ENCODE data around the gene ZNF429. TPM values are rescaled to one million over a fixed set of nuclear protein-coding genes. Genes with fewer than 3 reads are reported as not detected.
A peak's percentile ranks its signal among the peaks of the same experiment; 100 is the strongest.
"Not testable (repeated sequence)": the region's sequence is repeated elsewhere in the genome, so short reads cannot be mapped to it uniquely, and the experiment has no call there.

ZNF429 gene
- total RNA-seq, 2 experiments from 2014 or later, result 8.0 to 9.2 TPM

DNA sequence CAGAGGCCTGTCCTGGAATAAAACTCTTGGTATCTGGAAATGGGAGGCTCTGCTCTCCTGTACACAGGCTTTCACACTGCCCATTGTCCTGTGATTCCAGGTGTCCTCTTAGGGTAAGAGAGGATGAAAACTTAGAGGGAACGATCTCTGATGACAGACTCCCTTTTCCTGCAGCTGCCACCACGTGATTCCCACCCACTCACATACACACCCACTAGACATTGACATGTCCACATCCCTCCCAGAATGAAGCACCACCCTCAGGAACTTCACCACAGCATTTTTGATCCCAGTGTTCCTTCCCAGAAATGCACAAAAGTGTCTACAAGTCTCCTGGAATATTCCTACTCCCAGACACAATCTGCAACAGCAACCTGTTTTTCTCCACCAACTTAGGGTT is 8.2 kb downstream of the ZNF429 start:
- ChIA-PET POLR2A (no interaction called here), CTCF (interaction anchor here (0.6 kb wide), 1 partner anchor 1792 kb away, joined by 3 read pairs; no protein-coding TSS in a partner anchor)
- H3K9me3 ChIP-seq (ENCODE audit: control insufficient read depth in 1 of 2, insufficient read depth in 1 of 2, low read length in 2 of 2), result peaks cover 21 to 51% of the 10 kb centered on the region in 2 experiments
- Mint-ChIP-seq H3K27me3 (no peaks in the 10 kb centered on the region), H3K9me3 (peaks cover 12% of the 10 kb centered on the region), H3K4me1 (ENCODE audit: low read depth) (peaks cover 42% of the 10 kb centered on the region), H3K4me3 (no peak overlapping the region), H3K36me3 (ENCODE audit: low read depth) (peaks cover 57% of the 10 kb centered on the region), H3K27ac (peak overlapping the region; percentile 72)
- ATAC-seq (ENCODE audit: poor library complexity) (no peak), DNase-seq (no peak)
- no peak overlapping the region for H3K4me3 ChIP-seq (ENCODE audit: low read length)
- no peaks in the 10 kb centered on the region for H3K27me3 ChIP-seq (ENCODE audit: control insufficient read depth in 1 of 2, insufficient read depth in 2 of 2, low read length in 2 of 2)
- H3K4me1 ChIP-seq (ENCODE audit: insufficient read depth, low read length), result no peaks in the 10 kb centered on the region
- H3K27ac ChIP-seq (ENCODE audit: low read depth in 1 of 2, low read length in 2 of 2), result no peak overlapping the region
- intact Hi-C loops (cut with DNase I, micrococcal nuclease), result no loop called here
- TF ChIP-seq, protein P1, sequence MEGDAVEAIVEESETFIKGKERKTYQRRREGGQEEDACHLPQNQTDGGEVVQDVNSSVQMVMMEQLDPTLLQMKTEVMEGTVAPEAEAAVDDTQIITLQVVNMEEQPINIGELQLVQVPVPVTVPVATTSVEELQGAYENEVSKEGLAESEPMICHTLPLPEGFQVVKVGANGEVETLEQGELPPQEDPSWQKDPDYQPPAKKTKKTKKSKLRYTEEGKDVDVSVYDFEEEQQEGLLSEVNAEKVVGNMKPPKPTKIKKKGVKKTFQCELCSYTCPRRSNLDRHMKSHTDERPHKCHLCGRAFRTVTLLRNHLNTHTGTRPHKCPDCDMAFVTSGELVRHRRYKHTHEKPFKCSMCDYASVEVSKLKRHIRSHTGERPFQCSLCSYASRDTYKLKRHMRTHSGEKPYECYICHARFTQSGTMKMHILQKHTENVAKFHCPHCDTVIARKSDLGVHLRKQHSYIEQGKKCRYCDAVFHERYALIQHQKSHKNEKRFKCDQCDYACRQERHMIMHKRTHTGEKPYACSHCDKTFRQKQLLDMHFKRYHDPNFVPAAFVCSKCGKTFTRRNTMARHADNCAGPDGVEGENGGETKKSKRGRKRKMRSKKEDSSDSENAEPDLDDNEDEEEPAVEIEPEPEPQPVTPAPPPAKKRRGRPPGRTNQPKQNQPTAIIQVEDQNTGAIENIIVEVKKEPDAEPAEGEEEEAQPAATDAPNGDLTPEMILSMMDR (IDR thresholded peaks at IDR 0.05), result no peak
- peaks cover 4% of the 10 kb centered on the region for H3K36me3 ChIP-seq (ENCODE audit: insufficient read depth, low read length)

DNA sequence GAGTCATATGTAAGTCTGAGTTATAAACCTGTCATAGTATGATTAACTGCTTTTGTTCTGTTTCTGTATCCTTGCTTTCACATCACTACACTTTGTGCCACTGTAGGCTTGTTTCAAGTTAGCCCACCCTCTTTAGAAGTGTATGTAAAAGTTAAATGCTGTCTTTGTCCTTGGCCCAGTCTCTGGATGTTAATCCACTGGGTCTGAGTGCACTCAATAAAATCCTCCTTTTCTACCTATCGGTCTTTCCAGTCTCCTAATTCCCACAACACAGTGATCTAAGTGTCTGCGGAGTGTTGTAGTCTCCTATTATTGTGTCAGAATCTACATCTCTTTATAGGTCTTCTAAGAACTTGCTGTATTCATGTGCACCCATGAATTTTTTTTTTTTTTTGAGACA is 14.1 kb downstream of the ZNF429 start:
- TF ChIP-seq, protein P1 (IDR thresholded peaks at IDR 0.05), result no peak
- POLR2A ChIA-PET, result no interaction called here
- Histone ChIP-seq H3K9me3 (ENCODE audit: control insufficient read depth in 1 of 2, insufficient read depth in 1 of 2, low read length in 2 of 2) (peaks cover 51 to 75% of the 10 kb centered on the region in 2 experiments), H3K4me3 (ENCODE audit: low read length) (no peak overlapping the region), H3K36me3 (ENCODE audit: insufficient read depth, low read length) (peaks cover 46% of the 10 kb centered on the region), H3K27me3 (ENCODE audit: control insufficient read depth in 1 of 2, insufficient read depth in 2 of 2, low read length in 2 of 2) (no peaks in the 10 kb centered on the region), H3K27ac (ENCODE audit: low read depth in 1 of 2, low read length in 2 of 2) (no peak overlapping the region), H3K4me1 (ENCODE audit: insufficient read depth, low read length) (no peaks in the 10 kb centered on the region)
- no peak for ATAC-seq (ENCODE audit: poor library complexity)
- H3K9me3 Mint-ChIP-seq, result peaks cover 20% of the 10 kb centered on the region
- peak in 2 of 14 experiments; percentile 4 to 15 for DNase-seq
- peak overlapping the region; percentile 38 for H3K4me3 Mint-ChIP-seq
- CTCF ChIA-PET, result no interaction called here
- H3K4me1 Mint-ChIP-seq (ENCODE audit: low read depth), result peaks cover 35% of the 10 kb centered on the region
- intact Hi-C loops (cut with DNase I, micrococcal nuclease), result no loop called here
- H3K27ac Mint-ChIP-seq, result no peak overlapping the region
- peaks cover 84% of the 10 kb centered on the region for H3K36me3 Mint-ChIP-seq (ENCODE audit: low read depth)
- no peaks in the 10 kb centered on the region for H3K27me3 Mint-ChIP-seq

DNA sequence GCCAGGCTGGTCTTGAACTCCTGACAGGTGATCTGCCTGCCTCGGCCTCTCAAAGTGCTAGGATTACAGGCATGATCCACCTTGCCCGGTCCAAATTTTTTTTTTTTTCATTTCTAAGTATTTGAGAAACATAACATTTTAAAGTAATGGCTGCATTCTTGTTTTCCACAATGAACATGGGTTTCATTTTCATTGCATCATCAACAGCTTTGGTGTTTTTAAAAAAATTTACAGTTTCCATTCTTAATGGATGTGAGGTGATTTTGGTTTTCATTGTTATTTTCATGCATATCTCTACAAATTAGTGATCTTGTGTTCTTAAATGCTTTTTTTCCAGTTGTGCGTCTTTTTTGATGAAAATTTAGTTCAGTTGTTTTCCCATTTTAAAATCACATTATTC is 27.5 kb downstream of the ZNF429 start:
- Mint-ChIP-seq H3K9me3 (peaks cover 14% of the 10 kb centered on the region), H3K27ac (no peak overlapping the region), H3K4me1 (ENCODE audit: low read depth) (peaks cover under 1% of the 10 kb centered on the region), H3K27me3 (no peaks in the 10 kb centered on the region), H3K4me3 (no peak overlapping the region), H3K36me3 (ENCODE audit: low read depth) (peaks cover 98% of the 10 kb centered on the region)
- DNase-seq (no peak), ATAC-seq (ENCODE audit: poor library complexity) (no peak)
- peaks cover 43 to 44% of the 10 kb centered on the region in 2 experiments for H3K9me3 ChIP-seq (ENCODE audit: control insufficient read depth in 1 of 2, insufficient read depth in 1 of 2, low read length in 2 of 2)
- no peak overlapping the region for H3K27ac ChIP-seq (ENCODE audit: low read depth in 1 of 2, low read length in 2 of 2)
- CTCF ChIA-PET, result no interaction called here
- POLR2A ChIA-PET, result no interaction called here
- no peaks in the 10 kb centered on the region for H3K27me3 ChIP-seq (ENCODE audit: control insufficient read depth in 1 of 2, insufficient read depth in 2 of 2, low read length in 2 of 2)
- TF ChIP-seq, protein P1 (IDR thresholded peaks at IDR 0.05), result no peak
- H3K36me3 ChIP-seq (ENCODE audit: insufficient read depth, low read length), result peaks cover 25% of the 10 kb centered on the region
- H3K4me3 ChIP-seq (ENCODE audit: low read length), result no peak overlapping the region
- H3K4me1 ChIP-seq (ENCODE audit: insufficient read depth, low read length), result no peaks in the 10 kb centered on the region
- intact Hi-C loops (cut with DNase I, micrococcal nuclease), result no loop called here

DNA sequence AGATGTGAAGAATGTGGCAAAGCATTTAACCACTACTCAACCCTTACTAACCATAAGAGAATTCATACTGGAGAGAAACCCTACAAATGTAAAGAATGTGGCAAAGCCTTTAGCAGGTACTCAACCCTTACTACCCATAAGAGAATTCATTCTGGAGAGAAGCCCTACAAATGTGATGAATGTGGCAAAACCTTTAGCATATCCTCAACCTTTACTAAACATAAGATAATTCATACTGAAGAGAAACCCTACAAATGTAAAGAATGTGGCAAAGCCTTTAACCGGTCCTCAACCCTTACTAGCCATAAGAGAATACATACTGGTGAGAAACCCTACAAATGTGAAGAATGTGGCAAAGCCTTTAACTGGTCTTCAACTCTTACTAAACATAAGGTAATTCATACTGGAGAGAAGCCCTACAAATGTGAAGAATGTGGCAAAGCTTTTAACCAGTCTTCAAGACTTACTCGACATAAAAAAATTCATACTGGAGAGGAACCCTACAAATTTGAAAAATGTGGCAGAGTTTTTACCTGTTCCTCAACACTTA is 31.4 kb downstream of the ZNF429 start:
- ATAC-seq (ENCODE audit: poor library complexity); DNase-seq; POLR2A ChIA-PET; H3K4me3 Mint-ChIP-seq; CTCF ChIA-PET; H3K27me3 ChIP-seq (ENCODE audit: control insufficient read depth in 1 of 2, insufficient read depth in 2 of 2, low read length in 2 of 2); H3K4me3 ChIP-seq (ENCODE audit: low read length); intact Hi-C loops (cut with DNase I, micrococcal nuclease); H3K4me1 ChIP-seq (ENCODE audit: insufficient read depth, low read length); H3K4me1 Mint-ChIP-seq (ENCODE audit: low read depth); H3K27ac ChIP-seq (ENCODE audit: low read depth in 1 of 2, low read length in 2 of 2); H3K27me3 Mint-ChIP-seq; H3K27ac Mint-ChIP-seq: not testable (repeated sequence)
- Mint-ChIP-seq H3K9me3 (peaks cover 20% of the 10 kb centered on the region), H3K36me3 (ENCODE audit: low read depth) (peaks cover 79% of the 10 kb centered on the region)
- H3K9me3 ChIP-seq (ENCODE audit: control insufficient read depth in 1 of 2, insufficient read depth in 1 of 2, low read length in 2 of 2), result peaks cover 42 to 54% of the 10 kb centered on the region in 2 experiments
- peaks cover 15% of the 10 kb centered on the region for H3K36me3 ChIP-seq (ENCODE audit: insufficient read depth, low read length)

Data from CD4-positive, alpha-beta T cell (primary cell).